HG02759 (cell line): ENCODE measurements around the gene PROX1.

Experiments
- ATAC-seq: cut with Tn5 transposase; IDR thresholded peaks from one replicate; pipeline ENCODE4 v1.9.1; 2021; ENCODE audit warnings: mild to moderate bottlenecking, moderate library complexity; ENCODE audit not compliant: unreplicated experiment

PROX1 gene

DNA sequence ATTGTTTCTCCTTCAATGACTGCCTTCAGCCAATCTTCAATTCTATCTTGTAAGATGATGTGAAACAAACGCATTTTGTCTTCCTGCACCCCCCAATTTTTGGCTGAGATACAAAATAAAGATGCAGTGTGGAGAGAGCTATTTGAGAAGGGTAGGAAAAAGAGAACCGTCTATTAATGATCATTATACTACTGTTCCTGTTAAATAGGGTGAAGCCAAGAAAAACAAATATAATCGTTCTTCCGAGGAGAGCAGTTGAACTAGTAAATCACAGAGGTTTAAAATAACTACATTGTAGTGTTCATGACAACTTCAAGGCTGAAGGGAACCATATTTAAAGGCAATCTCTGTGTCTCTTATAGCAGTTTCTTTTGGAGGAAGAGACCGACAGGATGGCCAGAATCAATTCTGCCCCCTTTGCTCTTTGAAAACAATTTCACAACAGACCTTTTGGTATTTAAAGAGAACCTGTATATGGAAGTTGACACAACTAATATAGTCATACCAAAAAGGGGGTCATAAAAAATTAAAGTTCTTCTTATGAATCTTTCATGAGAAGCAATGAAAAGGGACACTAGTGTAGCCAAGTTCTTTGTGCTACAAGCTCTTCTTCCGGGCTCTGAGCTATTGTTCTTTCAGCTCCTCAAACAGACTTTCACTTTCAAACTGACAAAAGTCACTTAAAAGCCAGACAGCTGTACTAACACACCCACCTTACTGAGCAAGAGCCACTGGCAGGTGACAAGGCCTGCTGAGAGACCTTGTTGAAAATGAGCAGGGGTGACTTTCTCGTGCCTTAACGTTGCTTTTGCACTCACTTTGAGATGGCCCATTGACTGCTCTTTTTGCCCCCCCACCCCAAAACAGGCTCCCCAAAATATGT, 30.9 kb downstream of the PROX1 start:
- ATAC-seq: peak; percentile 75

DNA sequence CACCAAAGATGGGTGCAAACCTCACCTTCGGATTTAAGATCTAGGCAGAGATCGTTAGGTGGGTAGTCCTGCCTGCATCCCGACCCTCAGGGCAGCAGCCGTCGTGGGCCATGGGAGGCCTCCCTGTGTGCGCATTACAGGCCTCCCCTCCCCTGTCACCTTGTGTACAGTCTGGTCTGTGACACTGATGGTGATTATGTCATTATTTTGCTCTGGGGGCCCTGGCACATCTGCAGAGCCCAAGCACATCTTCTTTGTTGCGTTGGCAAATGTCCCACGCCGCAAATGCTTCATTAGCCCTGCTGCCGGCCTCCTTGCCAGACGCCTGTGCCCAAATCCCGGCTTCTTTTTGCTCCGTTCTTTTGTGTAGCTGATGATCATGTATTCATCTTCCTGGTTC, 31.7 kb downstream of the PROX1 start:
- ATAC-seq: no peak

DNA sequence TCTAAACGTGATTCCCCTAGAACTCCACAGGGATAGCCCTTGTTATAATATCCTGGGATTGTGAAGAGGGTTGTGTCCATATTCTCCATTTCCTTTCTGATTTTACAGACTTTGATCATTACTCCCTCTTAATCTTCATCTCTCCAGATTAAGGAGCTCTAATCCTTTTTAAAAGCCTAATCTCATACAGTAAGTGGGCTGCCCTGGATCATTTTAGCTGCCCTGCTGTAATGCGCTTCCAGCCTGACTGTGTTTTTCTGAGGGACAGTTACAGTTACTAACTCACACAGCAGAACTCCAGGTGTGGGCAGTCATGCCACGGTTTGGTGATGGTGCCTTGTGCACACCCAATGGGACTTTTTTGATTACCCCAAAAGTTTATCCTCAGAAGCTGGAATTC, 33.5 kb downstream of the PROX1 start:
- no peak for ATAC-seq

DNA sequence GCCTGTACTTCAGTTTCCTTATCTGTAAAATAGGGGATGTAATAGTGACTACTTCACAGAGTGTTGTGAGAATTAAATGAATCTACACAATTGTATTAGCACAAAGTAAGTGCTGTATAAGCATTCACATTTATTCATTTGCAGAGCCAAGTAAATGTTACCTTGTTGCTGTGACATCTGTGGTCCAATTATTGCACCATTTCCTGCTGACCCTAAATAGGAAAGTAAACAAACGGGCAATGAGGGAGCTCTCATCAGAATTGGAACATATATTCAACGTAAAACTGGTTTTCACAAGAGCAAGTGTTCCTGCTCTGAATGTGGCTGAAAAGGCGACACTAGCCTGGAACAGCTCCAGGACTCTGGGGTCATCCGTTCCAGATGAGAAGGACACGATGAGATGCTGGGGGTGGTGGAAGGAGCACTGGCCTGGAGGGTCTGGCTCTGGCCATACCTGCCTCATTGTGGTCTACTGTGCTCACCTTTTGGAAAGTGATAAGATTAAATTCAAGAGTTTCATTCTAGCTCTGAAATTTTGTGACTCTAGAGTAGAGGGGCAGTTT, 34.5 kb downstream of the PROX1 start:
- ATAC-seq: no peak

- ATAC-seq: no peak
These were observed 35.1 kb downstream of the PROX1 start for GRCh38 chr1:214022810-214023425.

- ATAC-seq: no peak
These were observed 39.2 kb downstream of the PROX1 start for GRCh38 chr1:214026985-214027384.

- no peak for ATAC-seq
These were observed 39.7 kb downstream of the PROX1 start for GRCh38 chr1:214027498-214027897.

DNA sequence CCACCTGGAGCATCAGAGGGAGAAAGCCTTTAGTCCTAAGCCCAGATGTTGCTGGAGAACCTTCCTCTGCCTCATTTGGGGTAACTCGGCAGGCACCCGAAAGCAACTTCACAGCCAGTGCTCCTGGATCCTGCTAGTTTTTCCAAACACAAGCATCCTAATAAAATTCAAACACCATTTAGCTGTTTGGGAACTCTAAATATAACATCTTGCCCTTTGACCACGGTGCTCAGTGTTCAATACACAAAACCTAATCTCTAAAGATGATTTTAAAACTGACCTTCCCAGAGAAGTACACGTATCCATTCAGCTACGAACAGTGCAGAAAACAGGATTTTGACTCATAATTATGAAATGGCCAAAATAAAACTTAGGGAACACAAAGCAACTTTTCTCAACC, 40.3 kb downstream of the PROX1 start:
- ATAC-seq: no peak

DNA sequence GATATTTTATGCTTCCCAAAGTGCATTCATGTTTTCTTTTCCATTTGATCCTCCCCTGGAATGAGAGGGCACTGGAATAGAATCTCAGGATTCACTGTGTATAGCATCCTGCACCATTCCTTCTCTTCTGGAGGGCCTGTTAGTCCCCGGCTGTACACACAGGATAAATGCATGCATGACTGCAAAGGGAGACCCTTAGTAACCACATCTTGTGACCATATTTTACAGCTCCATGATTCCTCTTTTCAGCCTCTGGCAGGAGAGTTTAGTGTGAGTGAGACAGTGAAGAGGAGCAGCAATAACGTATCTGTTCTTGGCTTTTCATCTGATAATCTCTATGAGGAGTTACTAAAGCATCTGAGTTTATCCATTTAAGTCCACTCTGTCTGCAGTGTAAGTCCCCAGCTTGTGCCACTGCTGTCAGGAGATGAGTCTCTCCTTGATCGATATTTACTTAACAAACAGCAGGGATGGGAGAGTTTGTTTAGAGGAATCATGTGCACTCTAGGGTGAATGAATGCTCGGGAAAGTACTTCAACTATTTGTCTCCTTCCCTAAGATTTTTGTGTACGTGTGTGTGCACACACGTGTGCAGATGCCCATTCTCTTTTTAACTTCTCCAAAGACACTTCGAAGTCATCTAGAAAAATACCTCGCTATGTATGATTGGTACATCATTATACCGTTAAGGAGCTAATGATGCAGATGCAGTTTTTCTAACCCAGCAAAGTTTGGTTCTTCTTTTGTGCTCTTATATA, 41.1 kb downstream of the PROX1 start:
- no peak for ATAC-seq

DNA sequence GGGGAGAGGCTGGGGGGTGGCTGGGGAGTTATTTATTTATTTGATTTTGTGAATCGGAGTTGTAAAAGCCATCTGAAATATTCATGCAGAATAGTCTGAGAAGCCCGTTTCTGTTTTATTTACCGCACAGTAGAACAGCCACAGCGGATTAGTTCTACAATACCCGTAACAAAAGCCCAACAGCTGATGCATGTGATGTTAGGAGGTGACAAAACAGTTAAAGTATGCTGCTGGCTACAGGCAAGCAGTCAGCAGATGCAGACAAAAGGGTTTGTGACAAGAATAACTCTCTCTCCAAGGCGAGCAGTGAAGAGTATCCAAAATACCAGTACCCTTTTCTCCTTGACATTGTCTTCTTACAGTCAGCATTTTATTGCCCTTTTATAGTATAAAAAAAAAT, 42.0 kb downstream of the PROX1 start:
- ATAC-seq: no peak

GRCh38 chr1:214031267-214031650, 43.5 kb downstream of the PROX1 start:
- ATAC-seq: no peak

DNA sequence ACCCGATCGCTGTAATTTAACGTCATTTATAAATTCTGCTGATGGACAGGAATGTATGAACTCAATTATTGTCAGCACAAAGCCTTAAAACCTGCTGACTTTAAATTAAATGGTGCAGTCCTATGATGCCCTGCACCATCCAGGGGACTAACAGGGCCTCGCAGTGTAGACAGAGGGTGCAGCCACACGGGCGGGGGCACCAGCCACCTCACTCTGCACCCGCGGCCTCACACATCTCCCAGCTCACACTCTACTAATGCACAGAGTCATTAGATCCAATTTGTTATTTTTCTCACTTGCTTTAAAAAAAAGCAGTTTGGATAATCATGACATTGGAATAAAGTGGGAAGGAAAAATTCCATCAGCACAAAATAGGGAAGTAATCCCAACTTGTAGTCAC, 49.7 kb downstream of the PROX1 start:
- ATAC-seq: no peak

DNA sequence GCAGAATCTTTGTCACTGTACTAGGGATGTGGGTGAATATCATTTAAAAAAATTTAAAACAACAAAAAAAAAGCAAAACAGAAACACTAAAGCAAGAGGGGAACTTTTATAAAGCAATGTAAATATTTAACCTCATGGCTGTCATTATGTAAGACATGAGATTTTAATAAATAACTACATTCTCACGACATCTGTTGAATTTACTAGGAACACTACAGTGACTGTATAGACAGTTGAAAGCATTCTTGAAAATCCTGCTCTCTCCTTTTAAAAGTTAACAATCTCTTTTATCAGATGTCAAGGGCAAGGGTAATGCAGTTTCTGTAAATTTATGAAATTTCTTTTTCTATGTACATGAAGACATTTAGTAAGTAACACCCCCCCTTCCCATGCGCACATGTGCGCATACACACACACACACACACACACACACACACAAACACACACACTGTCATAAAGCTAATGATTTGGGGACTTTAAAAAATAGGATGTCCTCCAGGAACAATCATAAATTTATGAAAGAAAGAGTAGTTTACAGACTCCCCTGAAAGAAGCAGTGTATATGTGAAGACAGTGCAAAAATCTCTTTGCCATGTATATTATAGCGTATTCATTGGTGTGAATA, 51.7 kb downstream of the PROX1 start:
- ATAC-seq: no peak

DNA sequence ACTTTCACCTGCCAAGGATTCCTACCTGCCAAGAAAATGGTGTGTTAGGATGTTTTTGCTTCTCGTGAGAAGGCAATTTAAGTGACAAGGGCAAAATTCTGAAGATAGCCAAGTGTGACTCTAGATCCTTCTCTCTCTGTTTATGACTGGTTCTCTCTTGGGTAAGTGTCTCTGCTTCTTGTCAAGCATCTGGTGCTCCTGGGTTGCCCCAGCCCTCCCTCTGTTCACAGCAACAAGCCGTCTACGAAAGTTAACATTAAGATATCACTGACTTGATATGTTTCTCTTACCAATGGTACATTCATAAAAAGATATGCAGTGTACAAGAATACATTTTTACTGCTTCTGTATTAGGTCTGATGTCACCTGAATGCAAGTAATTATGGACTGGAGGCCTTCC, 55.4 kb downstream of the PROX1 start:
- ATAC-seq: no peak

DNA sequence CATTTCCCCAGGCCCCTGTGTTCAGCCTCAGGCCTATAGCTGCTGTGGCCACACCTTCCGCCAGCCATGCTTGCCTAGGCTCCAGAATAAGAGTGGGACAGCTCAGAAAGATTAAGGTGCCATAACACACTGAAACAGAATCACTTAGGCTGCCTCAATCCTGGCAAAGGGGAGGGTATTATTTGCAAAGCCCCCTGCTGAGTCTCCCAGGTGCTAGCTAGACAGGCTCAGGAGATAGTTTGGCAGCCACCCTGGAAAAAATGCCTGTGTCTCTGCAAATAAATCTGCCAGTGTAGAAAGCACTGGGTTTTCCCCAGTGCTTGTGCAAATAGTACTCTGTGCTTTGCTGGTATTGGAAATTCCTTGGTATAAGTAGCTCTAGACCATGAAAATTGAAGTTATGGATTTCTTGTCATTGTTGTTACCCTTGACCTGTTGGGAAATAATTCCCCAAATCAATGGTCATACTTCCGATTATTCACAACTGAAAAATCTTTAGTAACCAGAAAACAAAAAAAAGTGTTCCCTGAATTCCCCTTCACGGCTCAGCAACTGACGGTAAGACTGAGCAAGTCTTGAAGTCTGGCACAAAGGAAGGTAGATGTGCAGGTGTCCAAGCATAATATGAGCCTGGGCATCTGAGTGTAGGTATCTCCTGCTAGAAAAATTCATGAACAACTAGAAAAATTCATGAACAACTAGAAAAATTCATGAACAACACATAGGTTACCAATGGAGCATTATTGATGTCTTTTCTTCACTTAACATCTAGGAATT, 56.9 kb downstream of the PROX1 start:
- ATAC-seq: no peak

DNA sequence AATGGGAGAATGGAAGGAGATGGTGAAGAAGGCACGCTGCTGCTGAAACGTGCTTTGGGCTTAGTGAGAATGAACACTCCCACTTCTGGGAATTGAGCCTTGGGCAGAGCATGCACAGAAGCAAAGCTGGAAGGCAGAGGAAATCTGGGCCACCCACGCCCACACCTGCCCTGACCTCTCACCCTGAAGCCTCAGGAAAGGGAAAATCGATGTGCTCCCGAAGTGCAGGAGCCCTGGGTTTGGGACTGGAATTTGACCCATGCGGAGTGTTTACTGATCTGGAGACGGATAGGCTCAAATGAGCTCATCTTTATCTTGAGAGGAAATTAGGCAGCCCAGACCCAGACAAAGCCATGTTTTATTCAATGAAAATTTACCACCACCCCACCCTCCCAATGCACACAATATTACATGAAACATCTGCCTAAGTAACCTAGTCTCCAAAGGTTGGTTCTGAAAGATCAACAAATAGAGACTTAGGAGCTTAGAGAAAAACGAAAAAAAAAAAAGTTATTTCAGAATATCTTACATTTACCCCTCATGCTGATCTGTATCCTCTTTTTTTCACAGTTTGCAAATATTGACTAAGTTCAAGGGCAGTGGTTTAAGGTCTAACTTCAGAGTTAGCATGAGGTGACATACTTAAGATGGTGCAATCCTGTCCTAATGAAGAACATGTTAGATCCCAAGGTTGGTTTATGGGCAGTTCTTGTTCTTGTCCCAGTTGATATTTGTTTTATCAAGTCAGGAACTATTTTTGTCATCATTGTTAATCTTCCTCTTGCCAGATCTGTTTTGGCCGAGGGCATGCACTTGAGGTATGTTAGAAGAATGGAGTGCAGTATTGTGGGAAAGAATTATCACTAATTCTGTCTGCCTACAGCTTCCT, 63.0 kb downstream of the PROX1 start:
- ATAC-seq: no peak

DNA sequence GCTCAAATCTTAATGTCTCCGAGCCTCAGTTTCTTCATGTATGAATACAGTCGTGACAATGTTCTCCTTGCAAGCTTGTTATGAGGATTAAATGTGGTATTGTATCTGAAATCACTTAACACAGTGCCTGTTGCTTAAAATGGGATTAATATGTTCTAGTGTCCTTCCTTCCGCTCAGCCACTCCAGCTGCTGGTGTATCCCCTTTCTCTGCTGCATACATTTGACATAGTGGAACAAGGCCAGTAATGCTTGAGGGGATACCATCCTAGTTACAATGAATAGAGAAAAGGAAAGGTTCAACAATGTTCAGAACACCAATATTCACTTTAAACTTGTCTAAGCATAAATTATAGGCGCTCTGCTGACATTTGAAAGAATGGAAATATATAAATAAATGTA, 64.0 kb downstream of the PROX1 start:
- ATAC-seq: no peak

DNA sequence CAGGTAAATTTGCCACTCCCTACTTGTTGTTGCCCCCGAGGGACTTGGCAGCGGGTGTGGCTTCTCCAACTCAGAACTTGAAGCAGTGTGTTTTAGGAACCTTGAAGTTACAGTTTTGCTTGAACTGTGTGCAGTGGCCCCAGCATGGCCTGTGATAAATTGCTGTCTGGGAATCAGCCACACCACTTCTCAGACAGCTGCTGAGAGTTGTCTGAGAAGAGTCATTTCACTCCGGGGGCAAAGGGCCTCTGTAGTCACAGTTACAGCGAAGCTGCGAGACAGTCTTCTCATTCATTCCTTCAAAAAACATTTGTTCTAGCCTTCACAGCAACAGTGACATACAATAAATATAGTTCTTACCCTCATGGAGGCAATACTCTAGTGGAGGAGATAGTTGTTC, 70.3 kb downstream of the PROX1 start:
- ATAC-seq: no peak

GRCh38 chr1:214066190-214066589, 78.4 kb downstream of the PROX1 start:
- ATAC-seq: no peak
